Body of pancreas (tissue), 4 donors: ENCODE results near the gene PEAR1.

Experiments used
- POLR2A ChIP-seq, 3 donors: fragments of 450-650 bp; IDR thresholded peaks; one replicate each; pipeline ENCODE4 v1.6.1; 2016; ENCODE audit warnings: antibody characterized with exemption in 3 of 3, mild to moderate bottlenecking in 2 of 3
- TF ChIP-seq, protein P1 (sequence below), 7 experiments: fragments of 450-650 bp in 4 of 7; fragments of 200-600 bp in 3 of 7; sonication (generic) in 3 of 7; IDR thresholded peaks; one replicate each; pipeline ENCODE4 v1.5.1; 2016 to 2019; ENCODE audit warnings: antibody characterized with exemption in 7 of 7

DNA sequence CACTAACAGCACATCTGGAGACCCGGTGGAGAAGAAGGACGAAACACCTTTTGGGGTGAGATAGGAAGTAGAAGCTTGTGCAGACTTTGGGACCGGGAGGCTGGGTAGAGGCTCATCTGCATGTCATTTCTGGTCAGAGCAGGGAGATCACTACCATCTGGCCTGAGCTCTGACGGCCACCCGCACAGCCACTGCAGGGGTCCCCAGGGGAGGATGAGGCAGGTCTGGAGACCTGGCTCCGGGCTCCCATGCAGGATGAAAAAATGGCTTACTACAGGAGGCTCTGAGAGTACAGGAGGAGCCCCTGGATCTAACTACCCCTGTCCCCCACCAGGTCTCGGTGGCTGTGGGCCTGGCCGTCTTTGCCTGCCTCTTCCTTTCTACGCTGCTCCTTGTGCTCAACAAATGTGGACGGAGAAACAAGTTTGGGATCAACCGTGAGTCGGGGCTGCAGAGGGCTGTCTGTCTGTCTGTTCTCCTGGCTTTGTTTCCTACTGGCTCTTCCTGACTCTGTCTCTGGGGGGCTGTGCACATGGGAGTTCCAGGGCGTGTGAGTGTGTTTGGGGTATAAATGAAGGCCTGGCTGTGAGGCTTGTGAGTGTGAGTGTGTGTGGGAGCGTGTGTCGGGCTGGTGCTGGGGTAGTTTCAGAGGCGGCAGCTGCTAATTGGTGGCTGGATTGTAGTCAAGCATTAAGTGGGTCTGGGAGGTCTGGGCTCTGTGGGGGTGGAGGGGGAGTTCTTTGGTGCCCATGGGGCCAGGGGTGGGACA is 18.8 kb upstream of the PEAR1 start:
- TF ChIP-seq, protein P1, sequence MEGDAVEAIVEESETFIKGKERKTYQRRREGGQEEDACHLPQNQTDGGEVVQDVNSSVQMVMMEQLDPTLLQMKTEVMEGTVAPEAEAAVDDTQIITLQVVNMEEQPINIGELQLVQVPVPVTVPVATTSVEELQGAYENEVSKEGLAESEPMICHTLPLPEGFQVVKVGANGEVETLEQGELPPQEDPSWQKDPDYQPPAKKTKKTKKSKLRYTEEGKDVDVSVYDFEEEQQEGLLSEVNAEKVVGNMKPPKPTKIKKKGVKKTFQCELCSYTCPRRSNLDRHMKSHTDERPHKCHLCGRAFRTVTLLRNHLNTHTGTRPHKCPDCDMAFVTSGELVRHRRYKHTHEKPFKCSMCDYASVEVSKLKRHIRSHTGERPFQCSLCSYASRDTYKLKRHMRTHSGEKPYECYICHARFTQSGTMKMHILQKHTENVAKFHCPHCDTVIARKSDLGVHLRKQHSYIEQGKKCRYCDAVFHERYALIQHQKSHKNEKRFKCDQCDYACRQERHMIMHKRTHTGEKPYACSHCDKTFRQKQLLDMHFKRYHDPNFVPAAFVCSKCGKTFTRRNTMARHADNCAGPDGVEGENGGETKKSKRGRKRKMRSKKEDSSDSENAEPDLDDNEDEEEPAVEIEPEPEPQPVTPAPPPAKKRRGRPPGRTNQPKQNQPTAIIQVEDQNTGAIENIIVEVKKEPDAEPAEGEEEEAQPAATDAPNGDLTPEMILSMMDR (IDR thresholded peaks at IDR 0.05) = no peak
- TF ChIP-seq POLR2A (IDR thresholded peaks at IDR 0.05) = no peak
